HG03103 (cell line): ENCODE results near the gene BOLA2B.
"Not testable (repeated sequence)": the region's sequence is repeated elsewhere in the genome, so short reads cannot be mapped to it uniquely, and the experiment has no call there.

Experiments used
- ATAC-seq: cut with Tn5 transposase; IDR thresholded peaks from one replicate; pipeline ENCODE4 v1.9.1; 2021; ENCODE audit warnings: low read depth; ENCODE audit not compliant: unreplicated experiment

Gene BOLA2B

GRCh38 chr16:30184891-30185682 is 8.4 kb downstream of the BOLA2B start:
- no peak for ATAC-seq

- no peak for ATAC-seq
Measured at GRCh38 chr16:30184096-30184890, 9.2 kb downstream of the BOLA2B start.

- ATAC-seq, result no peak
Measured at GRCh38 chr16:30183233-30184095, 10.0 kb downstream of the BOLA2B start, which contains the start of gene CORO1A. Gene CORO1A (plus strand): TSS chr16:30183602. CDS start chr16:30185210, 1,608 bp downstream.

GRCh38 chr16:30180741-30181140 is 12.7 kb downstream of the BOLA2B start:
- no peak for ATAC-seq

DNA sequence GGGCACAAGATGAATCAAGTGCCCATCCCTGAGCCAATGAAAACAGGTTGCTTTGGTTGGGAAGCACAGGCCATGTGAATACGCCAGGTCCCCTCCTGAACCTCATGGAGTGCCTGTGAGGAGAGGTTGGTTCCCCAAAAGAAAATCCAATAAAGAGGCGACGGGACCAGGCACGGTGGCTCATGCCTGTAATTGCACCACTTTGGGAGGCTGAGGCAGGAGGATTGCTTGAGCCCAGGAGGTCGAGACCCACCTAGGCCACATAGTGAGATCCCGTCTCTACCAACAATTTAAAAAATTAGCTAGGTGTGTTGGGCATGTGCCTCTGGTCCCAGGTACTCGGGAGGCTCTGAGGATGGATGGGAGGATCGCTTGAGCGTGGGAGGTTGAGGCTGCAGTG is 13.5 kb downstream of the BOLA2B start:
- ATAC-seq, result no peak

DNA sequence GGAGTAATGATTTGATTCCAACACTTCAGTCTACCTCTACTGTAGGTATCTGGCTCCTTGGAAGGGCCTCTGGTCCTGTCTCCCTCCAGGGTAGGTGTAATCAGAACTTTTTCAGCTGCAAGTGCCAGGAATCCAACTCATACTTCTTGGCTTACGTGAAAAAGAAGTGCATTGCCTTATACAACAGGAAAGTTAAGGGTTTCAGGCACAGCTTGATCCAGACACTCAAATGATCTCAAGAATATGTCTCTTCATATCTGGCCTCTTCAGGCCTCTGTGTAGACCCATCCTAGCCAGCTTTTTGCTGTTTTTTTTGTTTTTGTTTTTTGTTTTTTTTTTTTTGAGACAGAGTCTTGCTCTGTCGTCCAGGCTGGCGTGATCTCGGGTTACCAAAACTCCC is 14.3 kb downstream of the BOLA2B start:
- no peak for ATAC-seq

DNA sequence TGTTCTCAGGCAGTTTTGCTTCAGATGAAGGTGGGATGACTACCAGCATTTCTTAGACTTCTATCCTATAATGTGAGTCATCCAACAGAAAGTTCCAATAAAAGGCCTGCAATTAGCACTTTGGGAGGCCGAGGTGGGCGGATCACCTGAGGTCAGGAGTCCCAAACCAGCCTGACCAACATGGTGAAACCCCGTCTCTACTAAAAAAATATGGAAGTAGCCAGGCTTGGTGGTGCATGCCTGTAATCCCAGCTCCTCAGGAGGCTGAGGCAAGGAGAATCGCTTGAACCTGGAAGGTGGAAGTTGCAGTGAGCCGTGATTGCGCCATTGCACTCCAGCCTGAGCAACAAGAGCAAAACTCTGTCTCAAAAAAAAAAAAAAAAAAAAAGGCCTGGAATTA is 16.6 kb downstream of the BOLA2B start:
- ATAC-seq, result not testable (repeated sequence)

GRCh38 chr16:30173054-30173453 is 20.4 kb downstream of the BOLA2B start:
- no peak for ATAC-seq

- ATAC-seq, result not testable (repeated sequence)
Measured at GRCh38 chr16:30170145-30170544, 23.3 kb downstream of the BOLA2B start.

DNA sequence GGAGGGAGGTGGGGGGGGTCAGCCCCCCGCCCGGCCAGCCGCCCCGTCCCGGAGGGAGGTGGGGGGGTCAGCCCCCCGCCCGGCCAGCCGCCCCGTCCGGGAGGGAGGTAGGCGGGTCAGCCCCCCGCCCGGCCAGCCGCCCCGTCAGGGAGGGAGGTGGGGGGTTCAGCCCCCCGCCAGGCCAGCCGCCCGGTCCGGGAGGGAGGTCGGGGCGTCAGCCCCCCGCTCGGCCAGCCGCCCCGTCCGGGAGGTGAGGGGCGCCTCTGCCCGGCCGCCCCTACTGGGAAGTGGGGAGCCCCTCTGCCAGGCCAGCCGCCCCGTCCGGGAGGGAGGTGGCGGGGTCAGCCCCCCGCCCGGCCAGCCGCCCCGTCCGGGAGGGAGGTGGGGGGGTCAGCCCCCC is 24.1 kb downstream of the BOLA2B start:
- ATAC-seq, result not testable (repeated sequence)

GRCh38 chr16:30168746-30169145 is 24.7 kb downstream of the BOLA2B start:
- ATAC-seq, result not testable (repeated sequence)

DNA sequence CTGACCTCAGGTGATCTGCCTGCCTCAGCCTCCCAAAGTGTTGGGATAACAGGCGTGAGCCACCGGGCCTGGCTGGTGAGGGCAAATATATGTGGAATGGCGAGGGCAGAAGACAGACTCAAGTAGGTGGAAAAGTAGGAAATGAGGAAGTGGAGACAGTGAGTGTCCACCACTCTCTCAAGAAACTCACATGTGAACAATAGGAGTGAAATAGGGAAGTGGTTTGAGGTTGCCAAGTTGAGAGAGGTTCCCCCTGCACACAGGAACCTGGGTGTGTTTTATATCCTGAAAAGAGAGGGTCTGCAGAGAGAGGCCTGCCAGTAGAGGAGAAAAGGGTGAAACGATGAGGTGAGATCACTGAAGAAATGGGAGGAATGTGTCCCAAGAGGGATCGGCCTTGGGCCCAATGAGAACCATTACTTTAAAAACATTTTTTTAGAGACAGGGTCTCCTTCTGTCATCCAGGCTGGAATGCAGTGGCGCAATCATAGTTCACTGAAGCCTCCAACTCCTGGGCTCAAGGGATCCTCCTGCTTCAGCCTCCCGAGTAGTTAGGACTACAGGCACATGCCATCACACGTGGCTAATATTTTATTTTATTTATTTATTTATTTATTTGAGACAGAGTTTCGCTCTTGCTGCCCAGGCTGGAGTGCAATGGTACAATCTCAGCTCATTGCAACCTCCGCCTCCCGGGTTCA is 27.1 kb downstream of the BOLA2B start:
- ATAC-seq, result no peak

DNA sequence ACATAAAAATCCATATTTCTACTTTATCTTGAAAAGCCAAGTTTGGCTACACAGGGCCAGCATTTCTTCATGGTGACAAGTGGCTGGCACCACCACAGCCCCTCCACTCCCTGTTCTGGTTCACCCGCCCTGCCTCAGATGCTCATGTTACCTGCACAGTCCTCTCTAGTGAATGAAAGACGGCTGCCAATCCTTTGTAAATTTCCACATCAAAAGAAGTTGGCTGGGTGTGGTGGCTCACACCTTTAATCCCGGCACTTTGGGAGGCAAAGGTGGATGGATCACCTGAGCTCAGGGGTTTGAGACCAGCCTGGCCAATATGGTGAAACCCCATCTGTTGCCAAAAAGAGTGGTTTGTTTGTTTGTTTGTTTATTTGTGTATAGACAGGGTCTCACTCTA is 29.9 kb downstream of the BOLA2B start:
- ATAC-seq, result no peak

- ATAC-seq, result no peak
Measured at GRCh38 chr16:30157214-30157613, 36.3 kb downstream of the BOLA2B start.

- no peak for ATAC-seq
Measured at GRCh38 chr16:30155188-30155587, 38.3 kb downstream of the BOLA2B start.

DNA sequence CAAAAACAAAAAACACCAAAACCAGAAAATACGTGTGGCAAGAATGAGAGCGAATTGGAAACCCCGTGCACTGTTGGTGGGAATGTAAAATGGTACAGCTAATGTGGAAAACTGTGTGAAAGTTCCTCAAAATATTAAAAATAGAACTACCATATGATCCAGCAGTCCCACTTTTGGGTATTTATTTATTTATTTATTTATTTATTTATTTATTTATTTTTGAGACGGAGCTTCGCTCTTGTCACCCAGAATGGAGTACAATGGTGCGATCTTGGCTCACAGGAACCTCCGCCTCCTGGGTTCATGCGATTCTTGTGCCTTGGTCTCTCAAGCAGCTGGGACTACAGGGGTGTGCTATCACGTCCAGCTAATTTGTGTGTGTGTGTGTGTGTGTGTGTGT is 40.9 kb downstream of the BOLA2B start:
- ATAC-seq, result no peak

GRCh38 chr16:30151091-30151490 is 42.4 kb downstream of the BOLA2B start:
- ATAC-seq, result no peak

GRCh38 chr16:30149250-30149930 is 44.1 kb downstream of the BOLA2B start:
- no peak for ATAC-seq

GRCh38 chr16:30147843-30148510 is 45.5 kb downstream of the BOLA2B start:
- no peak for ATAC-seq
